ENCODE measurements around the gene WDR33. TPM values are rescaled to one million over a fixed set of nuclear protein-coding genes. Genes with fewer than 3 reads are reported as not detected.

WDR33 gene
- total and polyA plus RNA-seq, 9 of the 15 experiments (the other 6 are each of a cell fraction or from before 2014, with no cell fraction given) = 24.2 to 57.4 (median 38.4) TPM

DNA sequence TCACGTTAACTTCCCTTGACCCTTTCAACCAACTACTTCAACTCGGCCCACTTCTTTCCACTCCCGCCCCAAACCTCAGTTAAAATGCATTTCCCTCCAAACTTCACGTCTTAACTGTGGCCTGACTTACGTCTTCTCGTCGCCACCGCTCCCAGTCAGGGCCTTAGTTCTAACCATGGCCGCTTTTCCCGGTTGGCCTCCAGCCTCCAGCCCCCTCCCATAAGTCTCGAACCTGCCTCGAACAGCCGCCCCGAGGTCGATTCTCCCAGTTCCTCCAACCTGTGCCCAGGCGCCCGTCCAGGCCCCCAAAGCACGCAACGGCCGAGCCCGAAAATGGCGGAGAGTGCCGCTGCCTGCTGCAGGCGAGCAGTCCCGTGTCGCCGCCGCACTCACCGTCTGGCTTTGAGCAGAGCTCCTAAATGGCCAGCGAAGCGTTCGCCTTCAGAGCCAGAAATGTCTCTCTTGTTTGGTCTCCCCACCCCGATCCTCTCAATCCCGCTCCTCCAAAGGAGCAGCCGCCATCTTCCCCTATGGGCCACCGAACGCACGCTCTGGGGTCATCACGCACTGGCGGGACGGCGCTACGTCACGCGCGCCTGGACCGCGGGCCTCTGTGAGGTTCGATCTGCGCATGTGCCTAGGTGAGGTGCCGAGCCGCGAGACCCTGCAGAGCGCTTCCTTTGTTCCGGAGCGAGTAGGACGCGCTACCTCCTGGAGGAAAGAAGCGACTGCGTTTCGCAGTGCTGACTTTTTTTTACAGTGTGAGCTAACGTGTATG, at the start of gene WDR33 (continued):
- TF ChIP-seq, protein P1, sequence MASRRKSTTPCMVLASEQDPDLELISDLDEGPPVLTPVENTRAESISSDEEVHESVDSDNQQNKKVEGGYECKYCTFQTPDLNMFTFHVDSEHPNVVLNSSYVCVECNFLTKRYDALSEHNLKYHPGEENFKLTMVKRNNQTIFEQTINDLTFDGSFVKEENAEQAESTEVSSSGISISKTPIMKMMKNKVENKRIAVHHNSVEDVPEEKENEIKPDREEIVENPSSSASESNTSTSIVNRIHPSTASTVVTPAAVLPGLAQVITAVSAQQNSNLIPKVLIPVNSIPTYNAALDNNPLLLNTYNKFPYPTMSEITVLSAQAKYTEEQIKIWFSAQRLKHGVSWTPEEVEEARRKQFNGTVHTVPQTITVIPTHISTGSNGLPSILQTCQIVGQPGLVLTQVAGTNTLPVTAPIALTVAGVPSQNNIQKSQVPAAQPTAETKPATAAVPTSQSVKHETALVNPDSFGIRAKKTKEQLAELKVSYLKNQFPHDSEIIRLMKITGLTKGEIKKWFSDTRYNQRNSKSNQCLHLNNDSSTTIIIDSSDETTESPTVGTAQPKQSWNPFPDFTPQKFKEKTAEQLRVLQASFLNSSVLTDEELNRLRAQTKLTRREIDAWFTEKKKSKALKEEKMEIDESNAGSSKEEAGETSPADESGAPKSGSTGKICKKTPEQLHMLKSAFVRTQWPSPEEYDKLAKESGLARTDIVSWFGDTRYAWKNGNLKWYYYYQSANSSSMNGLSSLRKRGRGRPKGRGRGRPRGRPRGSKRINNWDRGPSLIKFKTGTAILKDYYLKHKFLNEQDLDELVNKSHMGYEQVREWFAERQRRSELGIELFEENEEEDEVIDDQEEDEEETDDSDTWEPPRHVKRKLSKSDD (conservative IDR thresholded peaks at IDR 0.05; ENCODE audit: low read length) = peak; percentile 34; the same call in 1 of the 2 replicates
- TF ChIP-seq RAD21 (CRISPR knock-in tag; conservative IDR thresholded peaks at IDR 0.05 in 1 of 2, IDR thresholded peaks at IDR 0.05 in 1 of 2) = peak in 1 of 2 experiments; percentile 44; a peak in 2 of 4 replicates
- peak; percentile 62 for TF ChIP-seq SIN3B (IDR thresholded peaks at IDR 0.05; ENCODE audit: low read depth)
- 0 out of 2 replicates have a peak, but pooled peaks have one; percentile 11 for TF ChIP-seq SMAD3 (CRISPR knock-in tag; conservative IDR thresholded peaks at IDR 0.05)
- TF ChIP-seq FOXA3 (CRISPR knock-in tag; conservative IDR thresholded peaks at IDR 0.05 in 1 of 2, IDR thresholded peaks at IDR 0.05 in 1 of 2) = peak in 1 of 2 experiments; percentile 62; a peak in 1 of 4 replicates
- TF ChIP-seq ZEB2 (IDR thresholded peaks at IDR 0.05) = peak; percentile 28; the same call in 1 of the 2 replicates
- TF ChIP-seq NFE2L1 (tag; IDR thresholded peaks at IDR 0.05; ENCODE audit: borderline replicate concordance, low read depth) = no peak
- TF ChIP-seq STAG1 (CRISPR knock-in tag; IDR thresholded peaks at IDR 0.05; ENCODE audit: borderline replicate concordance) = no peak
- TF ChIP-seq CHD7 (IDR thresholded peaks at IDR 0.05; ENCODE audit: low read depth, low read length) = no peak
- TF ChIP-seq JUND (IDR thresholded peaks at IDR 0.05; ENCODE audit: borderline replicate concordance, low read depth, low read length) = 0 out of 2 replicates have a peak, but pooled peaks have one; percentile 36
- no peak; the same call in 2 of the 3 replicates for TF ChIP-seq JUND (tag; IDR thresholded peaks at IDR 0.05; ENCODE audit: borderline replicate concordance, low read depth, low read length)
